HG02870 (cell line): ENCODE data around the gene ARHGEF7.

Experiments used
- ATAC-seq: cut with Tn5 transposase; IDR thresholded peaks from one replicate; pipeline ENCODE4 v1.9.1; 2021; ENCODE audit warnings: mild to moderate bottlenecking, moderate library complexity; ENCODE audit not compliant: unreplicated experiment

The ARHGEF7 gene

DNA sequence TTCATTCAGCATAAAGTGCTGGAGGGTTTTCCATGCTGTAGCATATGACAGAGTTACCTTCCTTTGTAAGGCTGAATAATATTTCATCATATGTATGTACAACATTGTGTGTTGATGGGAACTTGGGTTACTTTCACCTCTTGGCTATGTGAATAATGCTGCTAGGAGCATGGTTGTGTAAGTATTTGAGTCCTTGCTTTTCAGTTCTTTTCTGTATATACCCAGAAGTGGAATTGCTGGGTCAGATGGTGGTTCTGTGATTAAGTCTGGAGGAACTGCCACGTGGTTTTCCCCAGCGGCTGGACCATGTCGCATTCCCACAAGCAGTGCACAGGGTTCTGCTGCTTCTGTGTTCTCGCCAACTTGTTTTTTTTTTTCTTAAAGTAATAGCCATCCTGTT lies 104.2 kb downstream of the ARHGEF7 start:
- ATAC-seq: no peak

DNA sequence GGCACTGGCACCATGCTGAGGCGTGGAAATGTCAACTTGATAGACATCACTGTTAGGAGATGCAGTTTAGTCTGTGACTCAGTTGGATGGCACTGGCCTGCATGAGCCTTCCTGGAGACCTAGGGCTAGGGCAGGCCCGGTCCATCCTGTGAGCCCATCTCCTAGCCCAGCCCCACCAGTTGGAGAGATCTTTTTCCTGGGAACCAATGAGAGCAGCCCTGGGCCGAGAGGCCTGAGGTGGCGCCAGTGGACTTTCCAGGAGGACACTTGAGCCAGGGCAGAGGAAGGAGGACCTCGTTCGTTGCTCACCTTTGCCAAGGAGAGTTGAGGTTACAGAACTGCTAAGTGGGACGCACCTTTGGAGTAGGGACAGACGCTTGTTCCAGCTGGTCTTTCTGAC lies 104.8 kb downstream of the ARHGEF7 start:
- ATAC-seq: no peak

DNA sequence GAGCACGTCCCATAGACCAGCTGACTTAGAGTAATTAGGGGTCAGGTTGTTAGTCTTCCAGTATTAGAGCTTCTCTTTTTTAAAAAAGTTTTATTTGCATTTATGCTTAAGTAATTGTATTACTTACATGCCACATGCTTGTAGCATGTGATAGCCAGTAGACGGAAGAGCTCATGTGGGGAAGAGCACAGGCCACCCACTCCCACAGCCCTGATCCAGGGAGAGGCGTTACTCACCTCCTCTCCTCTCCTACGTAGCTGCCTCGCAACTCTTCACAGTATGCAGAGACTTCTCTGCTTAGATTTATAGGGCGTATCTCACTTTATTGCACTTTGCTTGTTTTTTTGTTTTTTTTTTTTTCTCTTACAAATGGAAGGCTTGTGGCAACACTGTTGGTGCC lies 110.1 kb downstream of the ARHGEF7 start:
- ATAC-seq: no peak

DNA sequence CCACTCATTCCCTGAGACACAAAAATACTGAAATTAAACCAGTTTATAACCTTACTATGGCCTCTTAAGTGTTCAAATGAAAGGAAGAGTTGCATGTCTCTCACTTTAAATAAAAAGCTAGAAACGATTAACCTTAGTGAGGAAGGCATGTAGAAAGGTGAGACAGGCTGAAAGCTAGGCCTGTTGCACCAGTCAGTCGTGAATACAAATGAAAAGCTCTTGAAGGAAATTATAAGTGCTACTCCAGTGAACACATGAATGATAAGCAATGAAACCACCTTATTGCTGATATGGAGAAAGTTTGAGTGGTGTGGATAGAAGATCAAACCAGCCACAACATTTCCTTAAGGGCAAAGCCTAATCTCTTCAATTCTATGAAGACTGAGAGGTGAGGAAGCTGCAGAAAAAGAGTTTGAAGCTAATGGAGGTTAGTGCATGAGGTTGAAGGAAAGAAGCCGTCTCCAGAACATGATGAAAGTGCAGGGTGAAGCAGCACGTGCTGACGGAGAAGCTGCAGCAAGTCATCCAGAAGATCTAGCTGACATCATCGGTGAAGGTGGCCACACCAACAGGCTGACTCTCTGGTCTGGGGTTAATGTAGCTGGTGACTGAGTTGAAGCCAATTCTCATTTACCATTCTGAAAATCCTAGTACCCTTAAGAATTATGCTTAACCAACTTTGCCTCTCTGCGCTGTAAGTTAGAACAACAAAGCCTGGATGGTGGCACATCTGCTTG lies 110.9 kb downstream of the ARHGEF7 start:
- no peak for ATAC-seq

- ATAC-seq: no peak
Measured at GRCh38 chr13:111227405-111227804, 112.3 kb downstream of the ARHGEF7 start.

DNA sequence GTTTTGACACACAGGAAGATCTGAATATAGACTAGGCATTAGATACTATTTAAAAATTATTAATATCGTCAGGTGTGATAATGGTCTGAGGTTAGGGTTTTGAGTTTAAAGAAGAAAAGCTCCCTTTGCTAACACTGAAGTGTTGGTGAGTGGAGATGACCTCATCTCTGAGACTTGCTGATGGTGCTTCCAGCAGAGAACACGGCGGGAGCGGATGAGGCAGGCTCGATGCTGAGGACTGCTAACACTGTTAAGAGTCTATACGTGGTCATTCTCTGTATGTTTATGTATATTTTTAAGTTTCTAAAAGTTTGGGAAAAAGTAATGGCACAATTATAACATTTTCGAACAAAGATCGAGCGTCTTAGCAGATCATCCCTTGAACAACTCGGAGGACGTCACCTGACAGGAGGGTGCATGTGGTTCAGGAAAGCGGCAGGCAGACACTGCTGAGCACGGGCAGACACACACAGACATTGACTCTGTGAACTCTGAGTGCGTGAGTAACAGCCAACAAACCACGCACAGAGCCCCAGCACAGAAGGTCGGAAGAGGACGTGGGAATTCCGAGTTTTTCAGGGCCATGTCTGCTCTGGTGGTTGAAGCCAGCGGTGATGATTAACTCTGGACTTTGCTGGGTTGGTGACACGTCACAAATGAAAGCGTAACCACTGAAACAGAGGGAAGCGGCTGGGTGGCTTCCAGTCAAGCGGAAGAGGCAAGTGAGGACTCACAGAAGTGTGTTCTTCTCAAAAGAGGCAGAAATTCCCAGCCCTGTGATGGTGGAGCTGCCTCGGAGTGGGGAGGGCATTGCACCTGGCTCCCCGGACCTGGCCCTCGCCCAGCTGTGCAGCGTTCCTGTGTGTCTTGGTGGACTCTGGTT lies 113.4 kb downstream of the ARHGEF7 start:
- ATAC-seq: no peak

- no peak for ATAC-seq
Measured at GRCh38 chr13:111230385-111230930, 115.3 kb downstream of the ARHGEF7 start.

DNA sequence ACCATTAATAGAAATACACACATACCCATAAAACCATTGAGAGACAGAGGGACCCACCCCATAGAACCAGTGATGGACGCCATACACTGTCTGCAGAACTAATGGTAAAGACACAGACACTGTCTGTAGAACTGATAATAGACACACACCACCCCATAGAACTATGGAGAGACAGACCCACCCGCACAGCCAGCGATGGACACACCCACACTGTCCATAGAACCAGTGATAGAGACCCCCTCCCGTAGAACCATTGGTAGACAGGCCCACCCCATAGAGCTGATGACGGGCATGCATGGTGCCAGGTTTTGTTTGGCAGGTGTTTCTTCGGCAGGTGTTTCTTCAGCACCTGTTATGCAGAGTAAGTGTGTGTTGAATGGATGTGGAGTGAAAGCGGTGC lies 117.1 kb downstream of the ARHGEF7 start:
- ATAC-seq: no peak

DNA sequence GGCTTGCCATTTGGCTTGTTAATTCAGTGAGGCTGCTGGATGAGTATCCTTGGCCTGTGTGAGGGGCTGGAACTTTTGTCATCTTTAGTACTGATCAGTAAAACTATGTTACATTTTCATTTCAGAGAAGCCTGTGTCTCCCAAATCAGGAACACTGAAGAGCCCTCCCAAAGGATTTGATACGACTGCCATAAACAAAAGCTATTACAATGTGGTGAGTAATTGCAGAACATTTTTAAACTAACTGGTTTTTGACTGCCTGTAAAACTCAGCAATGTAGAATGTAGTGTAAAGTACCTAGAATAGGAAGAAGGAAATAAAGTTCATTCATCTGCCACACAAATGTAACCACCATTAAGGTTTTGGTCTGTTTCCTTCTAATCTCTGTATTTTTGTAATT lies 118.0 kb downstream of the ARHGEF7 start:
- ATAC-seq: no peak

- no peak for ATAC-seq
Measured at GRCh38 chr13:111239764-111240670, 124.9 kb downstream of the ARHGEF7 start.

DNA sequence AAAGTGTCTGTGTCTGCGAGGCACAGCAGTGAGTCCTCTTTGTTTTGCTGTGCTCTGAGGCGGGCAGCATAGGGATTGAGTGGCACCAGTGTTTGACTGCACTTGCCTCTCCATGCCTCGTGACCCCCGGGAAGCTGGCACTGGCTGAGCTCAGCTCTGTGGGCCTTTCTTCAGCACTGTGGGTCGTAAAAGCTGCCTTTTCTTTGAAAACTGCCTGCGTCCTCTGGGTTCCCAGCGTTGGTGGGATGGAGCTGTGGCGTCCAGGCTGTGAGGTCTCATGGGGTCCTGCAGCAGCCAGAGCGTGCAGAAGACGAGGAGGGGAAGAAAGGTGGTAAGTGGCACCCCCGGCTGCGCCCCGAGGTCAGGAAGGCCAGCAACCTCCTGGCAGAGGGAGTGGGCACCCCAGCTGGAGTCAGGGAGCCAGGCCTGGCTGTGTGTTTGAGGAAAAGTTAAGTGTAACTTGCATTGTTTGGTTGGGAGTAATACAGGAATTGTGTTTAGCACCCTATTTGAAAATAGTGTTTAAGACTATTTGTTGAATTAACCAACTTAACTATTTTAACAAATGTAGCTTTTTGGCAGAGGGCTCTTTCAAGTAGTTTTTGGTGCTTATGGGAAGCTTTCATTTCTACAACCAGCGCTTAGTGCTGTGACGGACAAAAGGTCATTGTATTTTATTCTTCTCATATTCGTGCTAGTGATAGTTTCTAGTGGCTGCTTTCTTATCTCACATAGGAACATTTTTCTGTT lies 126.1 kb downstream of the ARHGEF7 start:
- ATAC-seq: no peak

DNA sequence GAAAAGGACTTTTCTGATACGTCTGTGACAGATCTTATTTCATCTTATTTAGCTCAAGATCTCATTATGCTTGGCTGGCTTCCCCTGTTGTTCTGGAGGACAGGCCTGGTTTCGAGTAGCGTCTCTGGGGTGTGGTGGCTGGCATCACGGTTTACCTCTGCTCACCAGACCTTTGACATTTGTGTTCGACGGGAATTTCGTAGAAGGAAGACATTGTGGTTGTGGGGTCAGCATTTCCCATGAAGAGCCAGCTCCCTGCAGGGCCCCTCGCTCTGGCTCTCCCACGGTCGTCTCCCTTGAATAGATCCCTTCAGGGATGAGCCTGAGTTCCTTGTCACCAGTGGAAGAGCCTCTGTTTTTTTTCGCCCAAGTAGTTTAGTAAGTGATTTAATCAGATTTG lies 126.8 kb downstream of the ARHGEF7 start:
- no peak for ATAC-seq

- no peak for ATAC-seq
Measured at GRCh38 chr13:111242585-111242984, 127.5 kb downstream of the ARHGEF7 start.

DNA sequence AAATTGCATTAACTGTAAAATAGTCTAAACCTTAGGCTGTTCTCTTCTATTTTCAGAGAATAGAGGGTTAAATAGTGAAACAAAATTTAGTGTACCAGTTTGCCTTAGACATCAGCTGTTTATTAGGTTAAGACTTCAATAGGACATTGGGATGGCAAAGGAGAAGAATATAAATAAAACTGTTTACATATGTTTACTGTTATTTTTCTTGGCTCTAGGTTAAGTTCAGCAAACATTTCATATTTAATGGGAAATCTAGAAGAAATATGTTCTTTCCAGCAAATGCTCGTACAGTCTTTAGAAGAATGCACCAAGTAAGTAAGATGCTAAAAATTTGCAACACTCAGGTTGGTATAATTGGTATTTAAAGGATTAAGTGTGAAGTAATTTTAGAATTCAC lies 128.9 kb downstream of the ARHGEF7 start:
- ATAC-seq: no peak

DNA sequence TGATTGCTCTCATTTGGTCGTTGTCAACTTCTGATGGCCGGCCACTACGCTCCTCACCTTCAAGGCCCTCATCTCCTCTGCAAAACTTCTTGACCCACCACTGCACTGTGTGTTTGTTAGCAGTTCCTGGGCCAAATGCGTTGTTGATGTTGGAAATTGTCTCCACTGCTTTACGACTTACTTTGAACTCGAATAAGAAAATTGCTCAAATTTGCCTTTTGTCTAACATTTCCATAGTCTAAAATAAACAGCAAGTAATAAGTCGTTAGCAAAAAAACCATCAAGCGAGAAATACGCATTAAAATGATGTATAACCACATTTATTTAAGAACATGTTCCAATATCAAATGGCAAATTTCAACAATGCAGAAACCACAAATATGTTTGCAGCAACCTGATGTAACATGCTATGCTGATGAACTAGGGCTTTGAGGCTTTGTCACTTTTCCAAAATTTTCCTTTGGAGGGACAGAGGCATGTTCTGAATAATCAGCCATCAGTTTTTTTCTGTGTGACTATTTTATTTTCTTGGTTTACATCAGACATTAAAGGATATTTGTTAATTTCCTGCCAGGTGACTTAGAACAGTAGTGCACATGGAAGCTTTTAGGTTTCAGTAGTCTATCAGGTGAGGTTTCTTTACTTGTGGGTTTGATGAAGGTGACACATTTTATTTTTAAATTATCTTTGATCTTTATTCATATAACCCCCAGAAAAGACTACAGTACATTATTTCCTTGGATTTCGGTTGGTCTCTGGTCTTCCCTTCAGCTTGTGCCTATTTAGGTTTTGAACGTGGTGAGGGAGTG lies 130.7 kb downstream of the ARHGEF7 start:
- no peak for ATAC-seq

DNA sequence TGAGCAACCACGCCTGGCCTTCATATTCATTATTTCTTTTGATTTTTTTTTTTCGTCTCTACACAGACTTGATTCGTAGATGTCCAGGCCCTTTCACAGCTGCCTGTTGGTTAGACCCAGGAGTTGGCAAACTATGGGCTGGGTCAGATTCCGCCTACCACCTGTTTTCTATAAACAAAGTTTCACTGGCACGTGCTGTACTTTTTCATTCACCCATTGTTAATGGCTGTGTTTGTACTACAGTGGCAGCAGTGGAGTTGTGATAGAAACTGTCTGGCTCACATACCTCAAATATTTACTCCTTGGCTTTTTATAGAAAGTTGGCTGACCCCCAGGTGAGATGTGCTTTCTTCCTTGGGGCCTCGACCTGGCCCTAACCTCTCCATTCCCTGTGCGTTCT lies 132.4 kb downstream of the ARHGEF7 start:
- ATAC-seq: no peak

GRCh38 chr13:111248822-111249221 lies 133.7 kb downstream of the ARHGEF7 start:
- ATAC-seq: no peak

DNA sequence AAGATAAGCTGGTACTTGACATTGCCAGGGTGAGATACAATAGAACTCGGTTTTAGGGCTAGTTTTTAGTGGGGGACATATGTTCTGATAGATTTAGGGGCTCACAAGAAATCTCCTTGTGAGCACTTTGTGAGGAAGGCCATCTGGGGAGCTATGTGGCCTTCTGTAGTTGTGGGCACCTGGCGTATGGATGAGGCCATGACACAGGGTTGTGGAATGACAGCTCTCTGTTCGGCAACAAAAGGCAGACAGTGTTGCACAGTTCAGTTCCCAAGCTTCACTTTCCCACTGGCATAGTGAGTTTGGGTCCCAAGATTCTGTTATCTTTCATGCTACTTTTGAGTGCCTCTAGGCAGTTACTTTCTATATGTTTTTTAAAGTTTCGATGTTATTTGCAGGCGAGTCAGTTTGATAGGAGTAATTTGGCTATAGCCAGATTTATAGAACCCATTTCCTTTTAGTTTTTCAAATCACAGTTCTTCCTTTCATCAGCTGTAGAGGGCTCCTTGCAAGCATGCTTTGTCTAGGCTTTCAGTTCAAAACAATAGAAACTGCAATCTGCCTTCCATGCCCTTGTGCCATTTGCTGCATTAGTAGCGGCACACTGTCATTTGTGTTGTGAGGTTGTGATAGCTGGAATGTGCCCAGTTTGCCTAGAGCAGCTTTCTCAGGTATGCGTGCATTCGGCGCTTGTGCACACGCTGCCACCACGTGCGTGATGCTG lies 134.7 kb downstream of the ARHGEF7 start:
- no peak for ATAC-seq
